Stimulated activated memory B cell treated with anti-CD40 and anti-IgM and Interleukin-4, amounts not matched to agents 10 μg/mL and 1 μg/mL and 100 μg/mL, for 72 hours (primary cell): ENCODE results near the gene ROBO4.
A peak's percentile ranks its signal among the peaks of the same experiment; 100 is the strongest.

ENCODE experiments used
- ATAC-seq: fragments of 150-1000 bp; cut with Tn5 transposase; 2 replicates; pipeline ENCODE4 v1.10.0; 2021
- H3K27ac Mint-ChIP-seq: one replicate; pipeline ENCODE4 v1.8.0; 2022; ENCODE audit warnings: mild to moderate bottlenecking, mixed read lengths
- H3K27me3 Mint-ChIP-seq: one replicate; pipeline ENCODE4 v1.8.0; 2022; ENCODE audit warnings: mixed read lengths
- H3K36me3 Mint-ChIP-seq: one replicate; pipeline ENCODE4 v1.8.0; 2022; ENCODE audit warnings: mixed read lengths
- H3K4me1 Mint-ChIP-seq: one replicate; pipeline ENCODE4 v1.8.0; 2022; ENCODE audit warnings: mixed read lengths
- H3K4me3 Mint-ChIP-seq: one replicate; pipeline ENCODE4 v1.8.0; 2022; ENCODE audit warnings: mild to moderate bottlenecking, moderate library complexity, mixed read lengths
- H3K9me3 Mint-ChIP-seq: one replicate; pipeline ENCODE4 v1.8.0; 2022; ENCODE audit warnings: mixed read lengths

ROBO4 gene

DNA sequence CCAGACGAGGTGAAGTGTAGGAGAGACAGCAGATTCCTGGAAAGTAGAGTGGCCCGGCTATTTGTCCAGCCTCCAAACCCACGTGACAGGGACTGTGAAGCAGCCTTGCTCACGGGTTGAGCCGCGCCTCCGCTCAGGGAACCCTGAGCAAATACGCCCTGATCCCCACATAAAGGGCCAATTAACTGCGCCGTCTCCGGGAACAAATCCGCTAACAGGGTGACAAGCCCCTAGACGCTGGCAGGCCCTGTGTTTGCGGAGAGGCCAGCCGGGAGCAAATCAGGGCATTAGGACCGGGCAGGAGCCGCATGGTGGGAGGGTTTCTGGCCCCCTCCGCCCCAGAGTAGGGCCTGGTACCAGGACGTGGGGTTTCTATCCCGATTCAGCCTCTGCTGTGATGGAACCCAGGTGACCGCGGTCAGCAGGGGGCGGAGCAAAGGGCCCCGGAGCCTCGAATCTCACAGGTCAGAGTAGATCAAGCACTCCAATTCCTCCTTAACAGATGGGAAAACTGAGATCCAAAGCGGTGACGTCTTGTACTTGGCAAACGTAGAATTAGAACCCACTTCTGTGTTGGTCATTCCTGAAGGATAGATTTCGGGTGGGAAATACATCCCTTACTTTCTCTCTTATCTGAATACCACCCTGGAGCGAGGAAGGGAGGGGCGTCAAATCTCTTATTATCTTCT lies 34.4 kb downstream of the ROBO4 start:
- Mint-ChIP-seq H3K27me3 (peaks cover 75% of the 10 kb centered on the region), H3K27ac (no peak overlapping the region), H3K36me3 (no peaks in the 10 kb centered on the region), H3K4me3 (no peak overlapping the region), H3K9me3 (no peaks in the 10 kb centered on the region), H3K4me1 (peaks cover 30% of the 10 kb centered on the region)
- no peak for ATAC-seq

DNA sequence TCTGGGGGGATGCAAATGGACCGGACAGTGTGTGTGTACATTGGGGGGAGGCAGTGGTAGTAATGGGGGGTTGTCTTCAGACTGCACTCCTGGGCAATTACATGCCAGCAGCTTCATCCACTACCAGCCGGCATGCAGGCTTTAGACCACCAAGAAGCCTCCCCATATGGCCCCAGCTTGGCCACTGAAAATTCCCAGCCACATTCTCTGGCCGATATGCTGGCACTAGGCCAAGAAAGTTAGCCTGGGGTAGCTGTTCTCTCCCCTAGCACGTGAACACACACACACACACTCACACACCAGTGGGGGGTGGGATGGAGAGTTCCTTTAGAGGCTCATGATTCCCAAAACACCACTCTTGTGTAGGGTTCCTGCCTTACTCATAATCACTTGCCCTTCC lies 36.0 kb downstream of the ROBO4 start:
- ATAC-seq = no peak
- Mint-ChIP-seq H3K4me1 (peaks cover 20% of the 10 kb centered on the region), H3K9me3 (no peaks in the 10 kb centered on the region), H3K27ac (no peak overlapping the region), H3K4me3 (no peak overlapping the region), H3K27me3 (peaks cover 59% of the 10 kb centered on the region), H3K36me3 (no peaks in the 10 kb centered on the region)

DNA sequence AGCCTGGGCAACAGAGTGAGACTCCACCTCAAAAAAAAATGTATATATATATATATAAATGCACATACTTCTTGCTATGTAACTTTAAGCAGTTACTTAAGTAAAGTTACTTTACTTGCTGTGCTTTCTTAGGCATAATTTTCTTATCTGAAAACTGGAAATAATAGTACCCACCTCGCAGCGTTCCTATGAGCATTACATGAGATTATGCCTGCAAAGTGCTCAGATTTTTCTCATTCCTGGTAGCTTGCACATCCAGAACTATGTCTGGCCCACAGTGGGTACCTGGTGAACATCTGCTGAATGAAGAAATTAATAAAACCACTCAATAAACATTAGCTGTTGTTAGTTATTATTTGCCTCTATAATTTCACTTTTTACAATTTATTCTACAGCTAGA lies 38.5 kb downstream of the ROBO4 start:
- peaks cover 44% of the 10 kb centered on the region for H3K27me3 Mint-ChIP-seq
- no peaks in the 10 kb centered on the region for H3K9me3 Mint-ChIP-seq
- no peak overlapping the region for H3K27ac Mint-ChIP-seq
- H3K4me1 Mint-ChIP-seq = peaks cover 15% of the 10 kb centered on the region
- ATAC-seq = no peak
- H3K36me3 Mint-ChIP-seq = no peaks in the 10 kb centered on the region
- no peak overlapping the region for H3K4me3 Mint-ChIP-seq

DNA sequence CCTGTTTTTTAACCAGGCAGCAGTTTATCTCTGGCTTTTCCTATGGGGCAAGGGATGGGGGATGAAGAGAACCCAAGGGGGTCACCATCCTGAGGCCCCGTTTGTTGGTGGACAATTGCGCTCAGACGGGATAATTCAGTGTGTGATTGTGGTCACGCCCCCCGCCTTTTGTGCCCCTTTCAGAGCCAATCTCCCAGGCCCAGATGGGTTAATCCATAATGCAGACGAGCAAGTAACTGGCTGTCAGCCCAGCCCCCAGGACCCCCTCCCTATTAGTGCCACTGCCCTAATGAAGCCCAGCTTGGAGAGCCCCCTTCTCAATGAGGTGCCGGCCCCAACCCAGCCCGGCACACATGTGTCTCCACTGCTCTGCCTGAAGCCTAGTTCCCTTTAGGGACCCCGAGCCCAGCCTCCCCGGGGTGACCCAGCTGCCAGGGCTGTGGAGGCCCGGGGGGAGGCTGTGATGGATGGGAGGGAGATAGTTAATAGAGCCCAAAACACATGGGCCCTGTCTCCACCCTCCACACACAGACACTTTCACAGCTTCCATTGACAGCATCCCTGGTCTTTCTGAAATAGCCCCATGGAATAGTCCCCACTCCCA lies 51.5 kb downstream of the ROBO4 start:
- Mint-ChIP-seq H3K36me3 (no peaks in the 10 kb centered on the region), H3K4me3 (no peak overlapping the region), H3K9me3 (no peaks in the 10 kb centered on the region), H3K27me3 (peaks cover 94% of the 10 kb centered on the region), H3K27ac (no peak overlapping the region), H3K4me1 (no peaks in the 10 kb centered on the region)
- no peak for ATAC-seq

DNA sequence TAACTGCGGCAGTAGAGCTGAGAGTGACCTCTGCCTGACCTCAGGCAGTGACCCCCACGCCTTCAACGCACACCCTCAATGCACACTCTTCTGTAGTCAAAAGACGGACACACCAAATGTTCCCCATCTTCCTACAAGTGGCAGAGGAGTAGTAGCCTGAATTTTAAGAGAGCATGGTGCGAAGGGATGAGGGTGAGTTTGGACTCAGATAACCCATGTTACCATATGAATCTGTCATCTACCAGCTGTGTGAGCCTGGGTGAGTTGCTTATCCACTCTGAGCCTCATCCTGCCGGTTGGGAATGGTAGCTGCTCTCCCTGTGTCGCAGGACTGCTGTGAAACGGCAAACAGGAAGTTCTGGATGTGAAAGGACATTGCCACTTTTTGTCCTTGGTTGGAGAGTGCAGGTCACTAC lies 53.0 kb downstream of the ROBO4 start:
- H3K4me3 Mint-ChIP-seq = no peak overlapping the region
- no peaks in the 10 kb centered on the region for H3K36me3 Mint-ChIP-seq
- H3K27me3 Mint-ChIP-seq = peaks cover 96% of the 10 kb centered on the region
- H3K4me1 Mint-ChIP-seq = peaks cover 6% of the 10 kb centered on the region
- no peak overlapping the region for H3K27ac Mint-ChIP-seq
- ATAC-seq = no peak
- H3K9me3 Mint-ChIP-seq = no peaks in the 10 kb centered on the region

DNA sequence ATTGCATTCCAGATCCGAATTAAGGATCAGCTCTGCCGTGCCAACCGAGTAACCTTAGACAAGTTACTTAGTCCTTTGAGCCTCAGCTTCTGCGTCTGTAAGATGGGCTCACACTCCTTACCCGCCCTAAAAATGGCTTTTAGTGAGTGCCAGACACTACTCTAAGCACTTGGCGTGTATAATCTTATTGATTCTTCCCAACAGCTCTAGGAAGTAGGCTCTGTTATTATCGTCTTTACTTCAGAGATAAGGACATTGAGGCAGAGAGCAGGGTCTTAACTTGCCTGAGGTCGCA lies 54.1 kb downstream of the ROBO4 start:
- no peak overlapping the region for H3K27ac Mint-ChIP-seq
- H3K27me3 Mint-ChIP-seq = peaks cover 95% of the 10 kb centered on the region
- H3K4me3 Mint-ChIP-seq = no peak overlapping the region
- no peaks in the 10 kb centered on the region for H3K36me3 Mint-ChIP-seq
- ATAC-seq = no peak
- no peaks in the 10 kb centered on the region for H3K9me3 Mint-ChIP-seq
- peaks cover 12% of the 10 kb centered on the region for H3K4me1 Mint-ChIP-seq

DNA sequence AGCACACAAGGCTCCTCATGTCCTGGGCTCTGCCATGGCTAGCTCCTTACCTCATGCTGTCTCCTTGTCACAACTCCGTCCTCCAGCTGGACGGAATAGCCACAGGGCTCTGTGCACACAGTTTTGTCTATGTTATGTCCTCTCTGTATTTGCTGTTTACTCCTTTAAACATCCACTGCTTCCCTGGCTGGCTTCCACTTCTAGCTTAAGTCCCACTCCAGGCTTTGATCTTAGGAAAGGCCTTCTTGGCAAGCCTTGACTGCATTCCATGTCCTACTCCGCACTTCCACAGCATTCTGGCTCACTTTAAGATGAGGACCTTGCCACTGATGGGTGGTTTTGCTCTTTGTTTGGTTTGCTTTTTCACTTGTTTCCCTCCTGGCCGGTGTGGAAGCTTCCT lies 55.4 kb downstream of the ROBO4 start:
- Mint-ChIP-seq H3K4me3 (no peak overlapping the region), H3K27me3 (peaks cover 91% of the 10 kb centered on the region), H3K9me3 (no peaks in the 10 kb centered on the region), H3K36me3 (no peaks in the 10 kb centered on the region), H3K4me1 (peaks cover 15% of the 10 kb centered on the region), H3K27ac (no peak overlapping the region)
- ATAC-seq = no peak

DNA sequence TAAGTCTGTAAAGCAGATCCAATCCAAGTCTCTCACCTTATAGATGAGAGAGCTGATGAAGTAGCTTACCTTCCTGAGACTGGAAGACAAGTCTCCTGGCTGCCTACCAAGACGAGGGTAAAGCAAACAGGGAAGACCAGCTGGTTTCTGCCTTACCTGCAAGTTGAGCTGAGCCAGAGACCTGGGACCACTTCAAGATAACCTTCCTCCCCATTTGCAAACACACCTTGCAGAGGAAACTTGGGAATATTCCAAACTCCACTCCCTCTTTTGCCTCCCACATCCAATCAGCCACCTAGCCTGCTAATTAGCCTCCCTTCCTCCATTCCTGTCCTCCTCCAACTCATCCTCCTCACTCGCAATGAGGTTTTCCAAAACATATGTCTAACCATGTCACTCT lies 55.8 kb downstream of the ROBO4 start:
- no peak for ATAC-seq
- Mint-ChIP-seq H3K27me3 (peaks cover 86% of the 10 kb centered on the region), H3K9me3 (no peaks in the 10 kb centered on the region), H3K27ac (no peak overlapping the region), H3K4me1 (peaks cover 20% of the 10 kb centered on the region), H3K36me3 (no peaks in the 10 kb centered on the region), H3K4me3 (no peak overlapping the region)

DNA sequence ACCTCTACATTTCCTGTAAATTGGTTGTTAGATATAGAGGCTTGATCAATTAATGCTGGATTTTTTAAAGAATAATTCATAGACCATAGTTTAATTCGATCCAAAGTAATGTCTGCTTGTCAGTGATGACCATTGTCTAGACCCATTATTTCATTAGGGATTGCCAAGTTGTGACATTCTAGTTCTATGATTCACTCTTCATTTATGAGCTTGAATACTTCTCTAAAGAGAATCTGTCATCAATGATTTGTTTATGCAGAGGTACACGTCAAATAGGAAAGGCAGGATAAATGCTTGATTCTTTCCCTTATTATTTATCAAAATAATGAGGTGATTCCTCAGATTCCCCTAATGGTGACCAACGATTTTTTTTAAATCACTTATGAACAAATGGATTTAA lies 56.5 kb downstream of the ROBO4 start:
- H3K27ac Mint-ChIP-seq = no peak overlapping the region
- H3K36me3 Mint-ChIP-seq = no peaks in the 10 kb centered on the region
- H3K4me1 Mint-ChIP-seq = peaks cover 25% of the 10 kb centered on the region
- no peak for ATAC-seq
- no peaks in the 10 kb centered on the region for H3K9me3 Mint-ChIP-seq
- peaks cover 85% of the 10 kb centered on the region for H3K27me3 Mint-ChIP-seq
- H3K4me3 Mint-ChIP-seq = no peak overlapping the region

DNA sequence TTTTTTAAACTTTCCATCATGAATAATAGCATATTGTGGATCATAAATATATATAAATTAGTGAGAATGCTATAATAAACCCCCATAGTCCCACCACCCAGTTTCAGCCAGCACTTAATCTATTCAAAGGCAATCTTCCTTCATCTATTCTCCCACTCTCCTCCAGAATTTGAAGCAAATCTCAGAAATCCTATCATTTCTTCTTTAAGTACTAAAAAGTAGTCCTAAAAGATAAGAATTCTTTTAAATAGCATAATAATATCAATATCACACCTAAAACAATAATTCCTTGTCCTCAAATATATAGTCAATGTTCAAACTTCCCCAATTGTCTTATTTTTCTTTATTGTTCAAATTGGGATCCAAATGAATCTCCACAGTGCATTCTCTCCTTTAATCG lies 57.0 kb downstream of the ROBO4 start:
- ATAC-seq = no peak
- H3K27ac Mint-ChIP-seq = no peak overlapping the region
- H3K4me1 Mint-ChIP-seq = peaks cover 28% of the 10 kb centered on the region
- no peak overlapping the region for H3K4me3 Mint-ChIP-seq
- H3K9me3 Mint-ChIP-seq = no peaks in the 10 kb centered on the region
- peaks cover 85% of the 10 kb centered on the region for H3K27me3 Mint-ChIP-seq
- no peaks in the 10 kb centered on the region for H3K36me3 Mint-ChIP-seq

DNA sequence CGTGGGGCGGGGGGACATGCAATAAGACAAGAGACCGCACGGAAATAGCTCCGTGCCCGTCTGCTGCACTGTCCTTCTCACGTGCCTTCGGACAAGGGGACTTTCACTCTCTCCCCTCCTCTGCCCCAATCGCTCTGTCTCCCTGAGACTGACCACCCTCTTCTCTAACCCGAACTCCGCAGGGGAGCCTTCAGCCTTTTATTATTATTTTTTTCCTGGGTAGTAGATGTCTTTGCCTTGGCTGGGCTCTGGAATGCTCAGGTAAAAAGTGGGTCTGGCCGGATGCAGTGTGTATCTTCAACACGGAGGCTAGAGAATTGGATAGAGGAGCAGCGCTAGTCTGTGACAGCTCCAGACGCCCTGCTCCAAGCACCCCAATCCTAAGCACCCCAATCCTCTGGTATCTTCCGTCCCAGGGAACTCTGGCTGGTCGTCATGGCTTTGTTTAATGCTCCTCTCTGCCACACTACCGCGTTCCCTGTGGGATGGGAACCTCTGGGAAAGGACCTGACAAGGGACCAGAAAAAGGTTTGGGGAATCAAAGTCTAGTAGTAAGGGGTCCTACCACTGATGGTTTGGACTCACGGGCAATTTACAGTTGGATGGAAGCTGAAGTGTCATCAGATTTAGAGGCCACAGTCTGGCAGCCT lies 57.6 kb downstream of the ROBO4 start:
- Mint-ChIP-seq H3K4me3 (peak overlapping the region; percentile 11), H3K36me3 (no peaks in the 10 kb centered on the region), H3K9me3 (no peaks in the 10 kb centered on the region), H3K4me1 (peaks cover 28% of the 10 kb centered on the region), H3K27me3 (peaks cover 82% of the 10 kb centered on the region), H3K27ac (no peak overlapping the region)
- no peak for ATAC-seq

DNA sequence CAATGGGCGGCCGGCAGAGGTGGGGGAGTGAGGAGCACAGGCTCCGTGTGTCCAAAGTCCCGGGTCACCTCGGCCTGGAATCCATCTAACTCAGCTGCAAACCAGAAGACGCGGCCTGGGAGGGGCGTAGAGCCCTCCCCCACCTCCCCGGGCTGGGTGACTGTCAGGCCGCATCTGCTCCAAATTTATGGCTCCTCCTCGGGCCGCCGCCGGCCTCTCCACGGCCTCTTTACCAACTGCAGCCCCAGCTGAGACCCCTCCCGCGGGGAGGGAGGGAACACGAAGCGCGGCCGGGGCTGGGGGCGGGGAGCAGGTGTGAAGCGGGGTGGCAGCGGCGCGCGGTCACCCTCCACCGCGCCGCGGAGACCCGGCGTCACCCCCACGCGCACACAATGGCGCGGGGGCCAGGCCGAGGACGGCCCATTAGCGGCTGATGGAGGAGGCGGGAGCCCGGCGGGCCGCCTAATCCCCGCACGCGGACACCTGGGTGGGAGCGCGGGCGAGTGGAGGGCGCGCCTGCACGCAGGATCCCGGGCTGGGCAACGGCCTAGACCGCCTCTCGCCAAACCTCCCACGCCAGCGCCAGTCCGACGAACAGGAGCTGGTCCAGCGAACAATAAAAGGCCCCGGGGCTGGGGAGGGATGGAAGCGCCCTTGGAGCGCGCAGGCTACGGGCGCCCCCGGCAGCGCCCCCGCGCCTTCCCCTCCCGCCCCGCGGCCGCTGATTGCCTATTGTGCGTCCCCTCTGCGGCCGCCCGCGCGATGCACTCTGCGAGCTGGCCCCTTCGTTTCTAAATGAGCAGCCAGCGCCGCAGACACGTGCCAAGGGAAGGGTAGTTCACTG lies 58.3 kb downstream of the ROBO4 start:
- H3K9me3 Mint-ChIP-seq = no peaks in the 10 kb centered on the region
- H3K27me3 Mint-ChIP-seq = peaks cover 75% of the 10 kb centered on the region
- peak overlapping the region; percentile 46 for H3K4me3 Mint-ChIP-seq
- no peaks in the 10 kb centered on the region for H3K36me3 Mint-ChIP-seq
- H3K27ac Mint-ChIP-seq = no peak overlapping the region
- peak; percentile 31 for ATAC-seq
- peaks cover 28% of the 10 kb centered on the region for H3K4me1 Mint-ChIP-seq

DNA sequence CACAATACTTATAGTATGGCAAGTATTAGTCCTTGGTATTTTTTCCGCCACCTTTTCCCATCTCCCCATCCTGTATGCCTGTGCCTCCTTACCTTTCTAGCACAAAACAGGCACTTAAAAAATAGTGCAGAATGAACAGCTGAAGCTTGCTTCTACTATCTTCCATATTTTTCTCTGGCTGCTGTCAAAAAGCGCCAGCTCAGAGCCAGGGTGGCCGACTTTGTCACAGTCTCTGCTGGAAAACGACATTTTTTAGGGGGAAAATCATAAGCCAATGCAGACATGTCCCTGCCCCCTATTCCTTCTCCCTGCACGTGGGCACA lies 58.9 kb downstream of the ROBO4 start:
- Mint-ChIP-seq H3K4me3 (peak overlapping the region; percentile 46), H3K9me3 (no peaks in the 10 kb centered on the region), H3K27me3 (peaks cover 77% of the 10 kb centered on the region), H3K36me3 (no peaks in the 10 kb centered on the region), H3K27ac (no peak overlapping the region), H3K4me1 (peaks cover 28% of the 10 kb centered on the region)
- ATAC-seq = no peak

DNA sequence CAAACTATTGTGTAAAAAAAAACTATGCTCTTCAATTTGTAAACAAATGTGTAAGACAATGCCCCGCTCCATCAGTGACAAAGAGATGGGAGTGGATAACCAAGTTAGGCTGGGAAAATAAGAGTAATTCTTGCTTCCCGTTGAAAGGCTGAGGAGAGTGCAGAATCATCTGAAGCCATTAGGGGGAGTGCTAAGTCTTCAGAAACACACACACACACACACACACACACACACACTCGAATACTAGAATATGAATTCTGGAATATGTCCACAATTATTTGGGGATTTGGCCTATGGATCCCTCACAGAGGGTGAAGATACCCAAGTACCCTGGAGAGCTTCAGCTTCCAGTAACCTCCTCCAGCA lies 60.2 kb downstream of the ROBO4 start:
- Mint-ChIP-seq H3K9me3 (no peaks in the 10 kb centered on the region), H3K27me3 (peaks cover 67% of the 10 kb centered on the region), H3K36me3 (no peaks in the 10 kb centered on the region), H3K4me3 (no peak overlapping the region), H3K27ac (no peak overlapping the region), H3K4me1 (peaks cover 28% of the 10 kb centered on the region)
- no peak for ATAC-seq

DNA sequence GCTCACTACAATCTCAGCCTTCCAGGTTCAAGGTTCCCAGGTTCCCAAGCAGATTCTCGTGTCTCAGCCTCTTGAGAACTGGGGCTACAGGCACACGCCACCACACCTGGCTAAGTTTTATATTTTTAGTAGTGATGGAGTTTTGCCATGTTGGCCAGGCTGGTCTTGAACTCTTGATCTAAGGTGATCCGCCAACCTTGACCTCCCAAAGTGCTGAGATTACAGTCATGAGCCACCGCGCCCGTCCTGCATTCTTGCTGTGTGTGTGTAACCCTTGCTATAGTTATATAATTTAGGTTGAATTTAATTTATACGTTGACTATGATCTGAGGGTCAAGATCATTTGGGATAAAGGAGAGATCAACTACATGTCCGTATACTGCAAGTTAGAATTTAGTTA lies 61.7 kb downstream of the ROBO4 start:
- H3K27ac Mint-ChIP-seq = peak overlapping the region; percentile 76
- H3K27me3 Mint-ChIP-seq = peaks cover 51% of the 10 kb centered on the region
- H3K9me3 Mint-ChIP-seq = no peaks in the 10 kb centered on the region
- ATAC-seq = no peak
- peaks cover 28% of the 10 kb centered on the region for H3K4me1 Mint-ChIP-seq
- H3K4me3 Mint-ChIP-seq = peak overlapping the region; percentile 75
- no peaks in the 10 kb centered on the region for H3K36me3 Mint-ChIP-seq
